Activated CD4-positive, alpha-beta T cell treated with anti-CD3 and anti-CD28 coated beads for 36 hours (primary cell): ENCODE results near the gene VAT1L. TPM values are rescaled to one million over a fixed set of nuclear protein-coding genes. Genes with fewer than 3 reads are reported as not detected.

Experiments
- ATAC-seq: fragments of 200-7000 bp; cut with Tn5 transposase; one replicate; pipeline ENCODE4 v1.10.0; 2021; ENCODE audit warnings: mild to moderate bottlenecking, moderate library complexity
- CTCF ChIA-PET: fragments of 350-600 bp; sonication (Branson Sonifier 250); formaldehyde crosslinking; loops from one replicate; lab custom pipeline; 2021; ENCODE audit warnings: antibody characterized with exemption; lab: Charles Lee
- POLR2A ChIA-PET: fragments of 350-600 bp; sonication (Branson Sonifier 250); formaldehyde crosslinking; loops from one replicate; lab custom pipeline; 2021; ENCODE audit warnings: antibody characterized with exemption, inconsistent platforms; lab: Charles Lee
- DNase-seq: peaks from one replicate; pipeline ENCODE4 v3.0.0-alpha.2; 2020
- H3K27ac Mint-ChIP-seq: one replicate; pipeline ENCODE4 v1.8.0; 2021; ENCODE audit warnings: mixed read lengths
- H3K27me3 Mint-ChIP-seq: one replicate; pipeline ENCODE4 v1.8.0; 2021; ENCODE audit warnings: mixed read lengths
- H3K36me3 Mint-ChIP-seq: one replicate; pipeline ENCODE4 v1.8.0; 2021; ENCODE audit warnings: low read depth, mixed read lengths
- H3K4me1 Mint-ChIP-seq: one replicate; pipeline ENCODE4 v1.8.0; 2021; ENCODE audit warnings: mixed read lengths
- H3K4me3 Mint-ChIP-seq: one replicate; pipeline ENCODE4 v1.8.0; 2021; ENCODE audit warnings: mild to moderate bottlenecking, moderate library complexity, mixed read lengths
- H3K9me3 Mint-ChIP-seq: one replicate; pipeline ENCODE4 v1.8.0; 2021; ENCODE audit warnings: low read depth, mixed read lengths
- intact Hi-C, 2 experiments: fragments of 100-400 bp; cut with DNase I in 1 of 2; cut with micrococcal nuclease in 1 of 2; formaldehyde crosslinking; loops; one replicate each; pipeline versions ENCODE4 v1.14.2 to v1.15.1; 2022 to 2024; cut with DNase I, micrococcal nuclease
- total RNA-seq, 2 experiments: library from RNA; stranded (reverse); gene quantifications; one replicate each; pipeline ENCODE4 v1.2.3, GENCODE V29; 2021

VAT1L gene
- total RNA-seq, 2 experiments from 2014 or later, result 0.05 TPM; not detected in 1

- intact Hi-C loops, result no loop called here
- DNase-seq, result no peak
- ChIA-PET CTCF (interaction anchor here (0.7 kb wide), 1 partner anchor 180 kb away, joined by 3 read pairs; no protein-coding TSS in a partner anchor), POLR2A (no interaction called here)
- no peaks in the 10 kb centered on the region for H3K9me3 Mint-ChIP-seq
- no peaks in the 10 kb centered on the region for H3K36me3 Mint-ChIP-seq
- peaks cover 47% of the 10 kb centered on the region for H3K27me3 Mint-ChIP-seq
- H3K4me1 Mint-ChIP-seq, result peaks cover 6% of the 10 kb centered on the region
- ATAC-seq, result no peak
- no peak overlapping the region for H3K27ac Mint-ChIP-seq
- H3K4me3 Mint-ChIP-seq, result no peak overlapping the region
Observed at GRCh38 chr16:77784441-77785372, 3.7 kb upstream of the VAT1L start.

- intact Hi-C loops, result no loop called here
- no peak overlapping the region for H3K4me3 Mint-ChIP-seq
- H3K4me1 Mint-ChIP-seq, result peaks cover 6% of the 10 kb centered on the region
- ChIA-PET POLR2A (no interaction called here), CTCF (no interaction called here)
- H3K9me3 Mint-ChIP-seq, result no peaks in the 10 kb centered on the region
- H3K27ac Mint-ChIP-seq, result no peak overlapping the region
- no peak for ATAC-seq
- DNase-seq, result no peak
- H3K36me3 Mint-ChIP-seq, result no peaks in the 10 kb centered on the region
- peaks cover 47% of the 10 kb centered on the region for H3K27me3 Mint-ChIP-seq
Observed at GRCh38 chr16:77785373-77785764, 3.0 kb upstream of the VAT1L start.

GRCh38 chr16:77786186-77786847 lies 2.0 kb upstream of the VAT1L start:
- POLR2A ChIA-PET, result no interaction called here
- Mint-ChIP-seq H3K4me3 (no peak overlapping the region), H3K4me1 (peaks cover 6% of the 10 kb centered on the region), H3K36me3 (no peaks in the 10 kb centered on the region), H3K27me3 (peaks cover 55% of the 10 kb centered on the region), H3K27ac (no peak overlapping the region), H3K9me3 (no peaks in the 10 kb centered on the region)
- no peak for ATAC-seq
- no peak for DNase-seq
- CTCF ChIA-PET, result no interaction called here
- intact Hi-C loops, result no loop called here

- no peak overlapping the region for H3K4me3 Mint-ChIP-seq
- no peaks in the 10 kb centered on the region for H3K9me3 Mint-ChIP-seq
- ChIA-PET CTCF (interaction anchor here (0.7 kb wide), 1 partner anchor 113 kb away, joined by 3 read pairs; no protein-coding TSS in a partner anchor), POLR2A (no interaction called here)
- peaks cover 65% of the 10 kb centered on the region for H3K27me3 Mint-ChIP-seq
- no peak for ATAC-seq
- no peaks in the 10 kb centered on the region for H3K36me3 Mint-ChIP-seq
- H3K27ac Mint-ChIP-seq, result no peak overlapping the region
- intact Hi-C loops, result no loop called here
- no peak for DNase-seq
- H3K4me1 Mint-ChIP-seq, result peaks cover 6% of the 10 kb centered on the region
Observed at GRCh38 chr16:77787452-77787851, 912 bp upstream of the VAT1L start.

DNA sequence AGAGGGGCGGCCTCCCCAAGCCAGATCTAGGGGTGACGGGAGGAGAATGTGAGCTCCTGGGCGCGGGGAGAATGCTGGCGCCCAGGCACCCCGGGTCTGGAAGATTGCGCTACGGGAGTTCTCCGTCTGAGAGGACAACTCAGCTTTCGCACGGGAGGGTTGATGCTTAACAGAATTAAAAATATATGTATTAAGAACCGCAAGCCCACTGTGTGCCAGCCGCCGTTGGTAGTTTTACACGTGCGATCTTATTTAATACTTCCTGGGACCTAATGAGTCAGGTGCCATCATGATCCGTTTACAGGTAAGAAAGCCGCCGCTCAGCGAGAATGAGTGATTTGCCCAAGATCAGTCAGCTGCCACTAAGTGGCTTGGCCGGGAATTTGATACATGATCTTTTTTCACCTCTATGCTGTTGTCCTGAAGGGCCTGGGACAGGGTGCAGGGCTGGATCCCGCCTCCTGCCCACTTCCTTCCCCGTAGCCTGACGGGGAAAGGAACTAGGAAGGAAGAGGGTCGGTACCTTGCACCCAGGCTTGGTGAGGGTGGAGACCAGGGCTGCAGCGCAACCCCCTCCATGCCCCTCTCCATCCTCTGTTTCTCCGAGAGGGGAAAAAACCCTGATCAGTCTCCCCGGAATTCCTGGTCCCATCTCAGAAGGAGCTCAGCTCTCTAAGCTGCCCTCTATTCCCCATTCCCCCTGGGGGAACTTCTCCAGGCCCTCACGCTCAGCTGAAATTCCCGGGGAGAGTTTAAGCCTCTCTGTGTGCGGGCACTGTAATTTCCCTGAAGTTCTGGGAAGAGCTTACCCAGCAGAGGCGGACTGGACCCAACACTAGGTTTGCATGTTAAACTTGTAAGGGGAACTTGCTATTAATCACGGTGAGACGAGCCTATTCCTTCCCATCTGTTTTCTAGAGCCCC lies 983 bp downstream of the VAT1L start:
- Mint-ChIP-seq H3K9me3 (no peaks in the 10 kb centered on the region), H3K36me3 (no peaks in the 10 kb centered on the region), H3K4me1 (peaks cover 6% of the 10 kb centered on the region), H3K27me3 (peaks cover 66% of the 10 kb centered on the region), H3K27ac (no peak overlapping the region), H3K4me3 (peak overlapping the region; percentile 63)
- ATAC-seq (no peak), DNase-seq (peak; percentile 27)
- ChIA-PET CTCF (interaction anchor here (0.6 kb wide), 1 partner anchor 185 kb away, joined by 5 read pairs; no protein-coding TSS in a partner anchor), POLR2A (interaction anchor here (0.5 kb wide), 1 partner anchor 259 kb away, joined by 3 read pairs; no protein-coding TSS in a partner anchor)
- intact Hi-C loops, result no loop called here

DNA sequence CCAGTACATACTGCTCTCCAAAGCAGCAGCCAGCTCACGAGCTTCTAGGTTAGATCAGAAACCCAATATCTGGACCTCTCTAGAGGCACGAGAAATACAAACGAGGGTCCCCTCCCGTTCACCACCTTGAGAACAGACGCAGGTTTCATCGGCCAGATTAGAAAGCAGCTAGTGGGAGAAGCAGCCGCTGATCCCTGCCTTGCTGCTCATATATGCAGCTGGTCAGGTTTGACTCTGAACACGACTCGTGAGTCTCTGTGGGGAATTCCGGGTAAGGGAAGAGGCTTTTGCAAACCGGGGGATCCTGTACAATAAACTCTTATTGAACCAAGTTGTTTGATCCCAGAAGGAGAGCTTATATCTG lies 1.6 kb downstream of the VAT1L start:
- ChIA-PET POLR2A (no interaction called here), CTCF (no interaction called here)
- intact Hi-C loops, result no loop called here

DNA sequence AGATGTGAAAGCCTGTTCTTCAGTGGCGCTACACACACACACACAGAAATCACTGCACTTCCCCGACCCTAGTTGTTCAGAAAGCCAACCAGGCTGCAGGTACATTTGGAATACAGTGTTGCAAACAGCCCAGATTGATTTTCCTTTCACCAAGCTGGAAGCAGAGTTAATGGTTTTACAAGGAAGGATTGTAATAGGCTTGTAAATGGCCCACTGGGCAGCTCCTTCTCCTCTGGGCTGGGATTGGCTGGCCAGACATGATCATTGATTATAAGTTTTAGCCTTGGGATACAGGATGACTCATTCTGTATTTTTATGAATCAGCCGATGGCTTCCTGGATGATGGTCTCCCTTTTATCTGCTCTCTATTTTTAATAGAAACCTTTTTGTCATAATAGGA lies 2.5 kb downstream of the VAT1L start:
- CTCF ChIA-PET, result no interaction called here
- peaks cover 6% of the 10 kb centered on the region for H3K4me1 Mint-ChIP-seq
- ATAC-seq (no peak), DNase-seq (no peak)
- no peaks in the 10 kb centered on the region for H3K36me3 Mint-ChIP-seq
- POLR2A ChIA-PET, result no interaction called here
- H3K27ac Mint-ChIP-seq, result no peak overlapping the region
- H3K27me3 Mint-ChIP-seq, result peaks cover 64% of the 10 kb centered on the region
- H3K4me3 Mint-ChIP-seq, result no peak overlapping the region
- H3K9me3 Mint-ChIP-seq, result no peaks in the 10 kb centered on the region
- intact Hi-C loops, result no loop called here

More for the DNA sequence above, 1.6 kb downstream of the VAT1L start:
- Mint-ChIP-seq H3K36me3 (no peaks in the 10 kb centered on the region), H3K4me3 (no peak overlapping the region), H3K27ac (no peak overlapping the region), H3K27me3 (peaks cover 68% of the 10 kb centered on the region), H3K9me3 (no peaks in the 10 kb centered on the region), H3K4me1 (peaks cover 6% of the 10 kb centered on the region)
- ATAC-seq, result no peak
- no peak for DNase-seq

DNA sequence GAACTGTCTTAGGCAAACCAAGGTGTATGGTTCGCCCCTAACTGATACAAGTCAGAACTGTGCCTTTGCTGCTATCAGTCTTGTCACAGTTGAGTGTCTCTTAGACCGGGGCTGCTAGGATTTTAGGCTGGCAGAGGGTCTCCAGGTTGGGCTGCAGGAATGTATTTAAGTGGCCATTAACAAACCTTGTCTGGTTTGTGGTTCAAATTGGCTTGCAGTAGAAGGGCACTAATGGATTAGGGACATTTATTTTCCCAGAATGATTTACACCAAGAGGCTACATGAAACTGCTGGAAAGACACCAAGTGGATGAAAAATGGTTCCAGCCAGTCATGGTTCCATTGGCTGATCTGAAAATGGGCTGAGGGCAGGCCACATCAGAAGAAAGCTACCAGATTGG lies 5.1 kb downstream of the VAT1L start:
- intact Hi-C loops, result no loop called here
- ChIA-PET POLR2A (no interaction called here), CTCF (no interaction called here)
- Mint-ChIP-seq H3K4me1 (peaks cover 2% of the 10 kb centered on the region), H3K4me3 (no peak overlapping the region), H3K36me3 (no peaks in the 10 kb centered on the region), H3K9me3 (no peaks in the 10 kb centered on the region), H3K27ac (no peak overlapping the region), H3K27me3 (peaks cover 39% of the 10 kb centered on the region)
- DNase-seq (no peak), ATAC-seq (no peak)

- Mint-ChIP-seq H3K4me1 (no peaks in the 10 kb centered on the region), H3K4me3 (no peak overlapping the region), H3K36me3 (no peaks in the 10 kb centered on the region), H3K9me3 (no peaks in the 10 kb centered on the region), H3K27me3 (peaks cover 33% of the 10 kb centered on the region), H3K27ac (no peak overlapping the region)
- intact Hi-C loops, result no loop called here
- DNase-seq, result no peak
- ATAC-seq, result no peak
- POLR2A ChIA-PET, result no interaction called here
- CTCF ChIA-PET, result interaction anchor here (0.5 to 0.8 kb wide), 2 partner anchors 143 to 192 kb away, joined by 3 to 4 read pairs; no protein-coding TSS in a partner anchor
Observed at GRCh38 chr16:77794586-77794985, 6.2 kb downstream of the VAT1L start.

DNA sequence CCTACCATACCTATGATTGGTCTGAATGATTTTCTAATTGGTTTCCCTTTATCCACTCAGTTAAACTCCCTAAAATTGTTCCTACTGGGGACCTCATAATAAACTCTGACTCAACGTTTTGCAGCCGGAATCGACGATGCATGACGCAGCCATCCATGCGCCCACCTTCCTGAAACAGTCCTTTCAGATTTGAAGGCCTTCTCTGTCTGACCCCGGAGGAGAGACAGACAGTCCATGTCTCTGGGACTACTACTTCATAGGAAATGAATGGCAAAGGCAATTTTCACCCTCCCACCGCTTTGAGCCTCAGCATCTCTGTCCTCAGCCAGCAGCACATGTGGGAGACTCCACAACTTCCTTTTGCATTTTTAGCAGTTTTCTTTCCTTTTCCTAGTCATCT lies 13.5 kb downstream of the VAT1L start:
- H3K4me1 Mint-ChIP-seq, result no peaks in the 10 kb centered on the region
- H3K27ac Mint-ChIP-seq, result no peak overlapping the region
- ATAC-seq, result no peak
- no peak overlapping the region for H3K4me3 Mint-ChIP-seq
- no peak for DNase-seq
- H3K27me3 Mint-ChIP-seq, result peaks cover 12% of the 10 kb centered on the region
- H3K9me3 Mint-ChIP-seq, result no peaks in the 10 kb centered on the region
- CTCF ChIA-PET, result no interaction called here
- intact Hi-C loops, result no loop called here
- no peaks in the 10 kb centered on the region for H3K36me3 Mint-ChIP-seq
- POLR2A ChIA-PET, result no interaction called here

DNA sequence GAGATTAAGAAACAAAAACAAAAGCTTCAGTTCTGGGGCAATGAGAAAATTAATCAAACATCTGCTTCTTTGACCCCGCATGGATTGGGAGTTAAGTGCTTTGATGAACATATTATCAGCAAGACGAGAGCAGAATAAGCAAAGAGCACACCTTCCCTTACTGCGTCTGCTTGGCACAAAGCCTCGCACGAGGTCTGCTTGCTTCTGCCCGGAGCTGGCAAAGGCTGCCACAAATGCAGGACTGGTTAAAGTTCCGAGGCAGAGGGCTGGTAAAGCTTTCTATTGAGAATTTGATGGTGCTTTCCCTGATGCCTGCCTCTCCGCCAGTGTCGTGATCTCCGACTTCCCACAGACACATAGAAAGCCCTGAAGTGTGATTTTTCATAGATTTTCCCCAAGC lies 17.0 kb downstream of the VAT1L start:
- no peak for ATAC-seq
- Mint-ChIP-seq H3K9me3 (no peaks in the 10 kb centered on the region), H3K4me3 (no peak overlapping the region), H3K27me3 (peaks cover 14% of the 10 kb centered on the region), H3K4me1 (no peaks in the 10 kb centered on the region), H3K36me3 (no peaks in the 10 kb centered on the region), H3K27ac (no peak overlapping the region)
- POLR2A ChIA-PET, result no interaction called here
- intact Hi-C loops, result no loop called here
- no peak for DNase-seq
- CTCF ChIA-PET, result no interaction called here
